HEK293 (cell line): Measurements from ENCODE around the gene FAM241A.

ENCODE experiments used
- CTCF ChIP-seq: fragments of 450-650 bp; formaldehyde crosslinking; IDR thresholded peaks from 2 replicates; pipeline ENCODE4 v1.5.1; 2016; ENCODE audit warnings: missing biosample characterization, missing genetic modification characterization
- ELK4 ChIP-seq: IDR thresholded peaks from 2 replicates; pipeline ENCODE4 v1.6.1; 2011; ENCODE audit warnings: mild to moderate bottlenecking, low read depth, low read length, borderline replicate concordance
- OSR2 ChIP-seq: fragments of 450-650 bp; formaldehyde crosslinking; IDR thresholded peaks from 2 replicates; pipeline ENCODE4 v1.5.1; 2016; ENCODE audit warnings: missing biosample characterization, missing genetic modification characterization
- REST ChIP-seq: fragments of 450-650 bp; formaldehyde crosslinking; IDR thresholded peaks from 2 replicates; pipeline ENCODE4 v1.5.1; 2016; ENCODE audit warnings: missing biosample characterization, missing genetic modification characterization
- ZNF10 ChIP-seq: fragments of 450-650 bp; formaldehyde crosslinking; IDR thresholded peaks from 2 replicates; pipeline ENCODE4 v1.5.1; 2017; ENCODE audit warnings: missing biosample characterization, missing genetic modification characterization
- ZNF133 ChIP-seq: fragments of 450-650 bp; formaldehyde crosslinking; IDR thresholded peaks from 2 replicates; pipeline ENCODE4 v1.5.1; 2016; ENCODE audit warnings: missing biosample characterization, missing genetic modification characterization
- ZNF394 ChIP-seq: fragments of 450-650 bp; formaldehyde crosslinking; IDR thresholded peaks from 2 replicates; pipeline ENCODE4 v1.5.1; 2016; ENCODE audit warnings: missing biosample characterization, missing genetic modification characterization, mild to moderate bottlenecking, moderate library complexity, borderline replicate concordance
- ZSCAN18 ChIP-seq: fragments of 450-650 bp; formaldehyde crosslinking; IDR thresholded peaks from 2 replicates; pipeline ENCODE4 v1.5.1; 2016; ENCODE audit warnings: missing biosample characterization, missing genetic modification characterization
- TF ChIP-seq, protein P1 (sequence below): fragments of 450-650 bp; formaldehyde crosslinking; conservative IDR thresholded peaks from 2 replicates; pipeline ENCODE4 v1.5.1; 2016; ENCODE audit warnings: low read depth, missing biosample characterization, missing genetic modification characterization
- TF ChIP-seq, protein P2 (sequence below): fragments of 450-650 bp; formaldehyde crosslinking; IDR thresholded peaks from 2 replicates; pipeline ENCODE4 v1.5.1; 2017; ENCODE audit warnings: missing biosample characterization, missing genetic modification characterization
- TF ChIP-seq, protein P3 (sequence below): fragments of 450-650 bp; formaldehyde crosslinking; IDR thresholded peaks from 2 replicates; pipeline ENCODE4 v1.5.1; 2016; ENCODE audit warnings: missing biosample characterization, missing genetic modification characterization

DNA sequence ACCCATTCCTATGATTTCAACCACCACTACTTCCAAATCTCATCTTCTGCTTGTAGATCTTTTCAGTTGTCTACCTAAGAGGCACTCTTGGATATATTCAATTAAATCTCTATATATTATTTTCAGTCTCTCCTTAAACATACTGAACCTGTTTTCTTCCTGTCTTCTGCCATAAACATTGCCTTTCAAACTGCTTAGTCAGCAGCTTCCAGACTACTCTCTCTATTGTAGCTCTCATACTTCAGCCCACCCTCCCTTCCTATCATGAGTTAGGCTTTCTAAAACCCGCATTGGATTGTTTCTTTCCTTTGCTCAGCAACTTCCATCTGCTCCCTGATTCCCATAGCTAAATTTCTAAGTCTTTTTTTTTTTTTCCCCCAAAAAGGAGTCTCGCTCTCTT lies 90.8 kb downstream of the FAM241A start:
- TF ChIP-seq CTCF (tag by site-specific recombination): no peak
- TF ChIP-seq ELK4: no peak
- TF ChIP-seq ZNF10 (tag by site-specific recombination): no peak
- TF ChIP-seq REST: no peak
- TF ChIP-seq, protein P1, sequence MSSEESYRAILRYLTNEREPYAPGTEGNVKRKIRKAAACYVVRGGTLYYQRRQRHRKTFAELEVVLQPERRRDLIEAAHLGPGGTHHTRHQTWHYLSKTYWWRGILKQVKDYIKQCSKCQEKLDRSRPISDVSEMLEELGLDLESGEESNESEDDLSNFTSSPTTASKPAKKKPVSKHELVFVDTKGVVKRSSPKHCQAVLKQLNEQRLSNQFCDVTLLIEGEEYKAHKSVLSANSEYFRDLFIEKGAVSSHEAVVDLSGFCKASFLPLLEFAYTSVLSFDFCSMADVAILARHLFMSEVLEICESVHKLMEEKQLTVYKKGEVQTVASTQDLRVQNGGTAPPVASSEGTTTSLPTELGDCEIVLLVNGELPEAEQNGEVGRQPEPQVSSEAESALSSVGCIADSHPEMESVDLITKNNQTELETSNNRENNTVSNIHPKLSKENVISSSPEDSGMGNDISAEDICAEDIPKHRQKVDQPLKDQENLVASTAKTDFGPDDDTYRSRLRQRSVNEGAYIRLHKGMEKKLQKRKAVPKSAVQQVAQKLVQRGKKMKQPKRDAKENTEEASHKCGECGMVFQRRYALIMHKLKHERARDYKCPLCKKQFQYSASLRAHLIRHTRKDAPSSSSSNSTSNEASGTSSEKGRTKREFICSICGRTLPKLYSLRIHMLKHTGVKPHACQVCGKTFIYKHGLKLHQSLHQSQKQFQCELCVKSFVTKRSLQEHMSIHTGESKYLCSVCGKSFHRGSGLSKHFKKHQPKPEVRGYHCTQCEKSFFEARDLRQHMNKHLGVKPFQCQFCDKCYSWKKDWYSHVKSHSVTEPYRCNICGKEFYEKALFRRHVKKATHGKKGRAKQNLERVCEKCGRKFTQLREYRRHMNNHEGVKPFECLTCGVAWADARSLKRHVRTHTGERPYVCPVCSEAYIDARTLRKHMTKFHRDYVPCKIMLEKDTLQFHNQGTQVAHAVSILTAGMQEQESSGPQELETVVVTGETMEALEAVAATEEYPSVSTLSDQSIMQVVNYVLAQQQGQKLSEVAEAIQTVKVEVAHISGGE: no peak
- TF ChIP-seq ZNF133 (tag by site-specific recombination): no peak
- TF ChIP-seq, protein P2, sequence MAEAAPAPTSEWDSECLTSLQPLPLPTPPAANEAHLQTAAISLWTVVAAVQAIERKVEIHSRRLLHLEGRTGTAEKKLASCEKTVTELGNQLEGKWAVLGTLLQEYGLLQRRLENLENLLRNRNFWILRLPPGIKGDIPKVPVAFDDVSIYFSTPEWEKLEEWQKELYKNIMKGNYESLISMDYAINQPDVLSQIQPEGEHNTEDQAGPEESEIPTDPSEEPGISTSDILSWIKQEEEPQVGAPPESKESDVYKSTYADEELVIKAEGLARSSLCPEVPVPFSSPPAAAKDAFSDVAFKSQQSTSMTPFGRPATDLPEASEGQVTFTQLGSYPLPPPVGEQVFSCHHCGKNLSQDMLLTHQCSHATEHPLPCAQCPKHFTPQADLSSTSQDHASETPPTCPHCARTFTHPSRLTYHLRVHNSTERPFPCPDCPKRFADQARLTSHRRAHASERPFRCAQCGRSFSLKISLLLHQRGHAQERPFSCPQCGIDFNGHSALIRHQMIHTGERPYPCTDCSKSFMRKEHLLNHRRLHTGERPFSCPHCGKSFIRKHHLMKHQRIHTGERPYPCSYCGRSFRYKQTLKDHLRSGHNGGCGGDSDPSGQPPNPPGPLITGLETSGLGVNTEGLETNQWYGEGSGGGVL: no peak
- TF ChIP-seq, protein P3, sequence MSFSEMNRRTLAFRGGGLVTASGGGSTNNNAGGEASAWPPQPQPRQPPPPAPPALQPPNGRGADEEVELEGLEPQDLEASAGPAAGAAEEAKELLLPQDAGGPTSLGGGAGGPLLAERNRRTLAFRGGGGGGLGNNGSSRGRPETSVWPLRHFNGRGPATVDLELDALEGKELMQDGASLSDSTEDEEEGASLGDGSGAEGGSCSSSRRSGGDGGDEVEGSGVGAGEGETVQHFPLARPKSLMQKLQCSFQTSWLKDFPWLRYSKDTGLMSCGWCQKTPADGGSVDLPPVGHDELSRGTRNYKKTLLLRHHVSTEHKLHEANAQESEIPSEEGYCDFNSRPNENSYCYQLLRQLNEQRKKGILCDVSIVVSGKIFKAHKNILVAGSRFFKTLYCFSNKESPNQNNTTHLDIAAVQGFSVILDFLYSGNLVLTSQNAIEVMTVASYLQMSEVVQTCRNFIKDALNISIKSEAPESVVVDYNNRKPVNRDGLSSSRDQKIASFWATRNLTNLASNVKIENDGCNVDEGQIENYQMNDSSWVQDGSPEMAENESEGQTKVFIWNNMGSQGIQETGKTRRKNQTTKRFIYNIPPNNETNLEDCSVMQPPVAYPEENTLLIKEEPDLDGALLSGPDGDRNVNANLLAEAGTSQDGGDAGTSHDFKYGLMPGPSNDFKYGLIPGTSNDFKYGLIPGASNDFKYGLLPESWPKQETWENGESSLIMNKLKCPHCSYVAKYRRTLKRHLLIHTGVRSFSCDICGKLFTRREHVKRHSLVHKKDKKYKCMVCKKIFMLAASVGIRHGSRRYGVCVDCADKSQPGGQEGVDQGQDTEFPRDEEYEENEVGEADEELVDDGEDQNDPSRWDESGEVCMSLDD (tag by site-specific recombination): no peak
- TF ChIP-seq ZSCAN18 (tag by site-specific recombination): no peak
- TF ChIP-seq ZNF394: no peak
- no peak for TF ChIP-seq OSR2 (tag by site-specific recombination)
